Loucy (cell line): ENCODE measurements around the gene LMBR1.

Experiments used
- EZH2phosphoT487 ChIP-seq: fragments of 200-600 bp; IDR thresholded peaks from 2 replicates; pipeline ENCODE4 v1.6.1; 2018; ENCODE audit warnings: antibody characterized with exemption, mild to moderate bottlenecking, moderate library complexity, borderline replicate concordance
- TF ChIP-seq, protein P1 (sequence below): fragments of 200-600 bp; sonication (generic); conservative IDR thresholded peaks from 2 replicates; pipeline ENCODE4 v1.5.1; 2014; ENCODE audit warnings: mild to moderate bottlenecking, antibody characterized with exemption, low read length

DNA sequence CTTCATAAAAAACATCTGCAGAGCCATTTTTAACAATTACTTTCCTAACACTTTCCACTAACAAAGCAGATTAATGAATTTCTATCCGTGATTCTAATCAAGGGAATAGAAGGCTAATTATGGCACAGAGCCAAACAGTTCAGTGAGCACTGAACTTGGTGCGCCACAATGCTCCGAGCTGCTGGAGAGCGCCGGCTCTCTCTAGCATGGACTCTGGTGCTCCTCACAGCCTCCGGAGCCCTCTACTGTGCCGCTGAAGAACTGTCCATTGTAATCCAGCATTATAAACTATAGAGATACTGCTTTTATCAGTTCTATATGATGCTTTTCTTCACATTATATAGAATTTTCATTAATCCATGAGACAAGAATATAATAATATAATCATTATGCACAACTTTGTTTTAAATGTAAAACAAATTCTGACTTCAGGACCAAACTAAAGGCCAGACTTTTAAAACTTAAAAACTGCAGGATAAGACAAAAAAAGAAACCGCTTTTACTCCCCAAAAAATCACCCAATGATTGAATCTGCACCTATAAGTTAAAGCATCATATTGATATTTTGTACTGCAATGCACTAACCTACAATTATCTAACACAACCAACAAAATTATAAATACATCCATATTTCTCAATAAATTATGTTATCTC, 128.8 kb downstream of the LMBR1 start:
- TF ChIP-seq, protein P1, sequence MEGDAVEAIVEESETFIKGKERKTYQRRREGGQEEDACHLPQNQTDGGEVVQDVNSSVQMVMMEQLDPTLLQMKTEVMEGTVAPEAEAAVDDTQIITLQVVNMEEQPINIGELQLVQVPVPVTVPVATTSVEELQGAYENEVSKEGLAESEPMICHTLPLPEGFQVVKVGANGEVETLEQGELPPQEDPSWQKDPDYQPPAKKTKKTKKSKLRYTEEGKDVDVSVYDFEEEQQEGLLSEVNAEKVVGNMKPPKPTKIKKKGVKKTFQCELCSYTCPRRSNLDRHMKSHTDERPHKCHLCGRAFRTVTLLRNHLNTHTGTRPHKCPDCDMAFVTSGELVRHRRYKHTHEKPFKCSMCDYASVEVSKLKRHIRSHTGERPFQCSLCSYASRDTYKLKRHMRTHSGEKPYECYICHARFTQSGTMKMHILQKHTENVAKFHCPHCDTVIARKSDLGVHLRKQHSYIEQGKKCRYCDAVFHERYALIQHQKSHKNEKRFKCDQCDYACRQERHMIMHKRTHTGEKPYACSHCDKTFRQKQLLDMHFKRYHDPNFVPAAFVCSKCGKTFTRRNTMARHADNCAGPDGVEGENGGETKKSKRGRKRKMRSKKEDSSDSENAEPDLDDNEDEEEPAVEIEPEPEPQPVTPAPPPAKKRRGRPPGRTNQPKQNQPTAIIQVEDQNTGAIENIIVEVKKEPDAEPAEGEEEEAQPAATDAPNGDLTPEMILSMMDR, result peak; percentile 55
- TF ChIP-seq EZH2phosphoT487, result no peak
